ENCODE results near the gene MKNK2.
"Not testable (repeated sequence)": the region's sequence is repeated elsewhere in the genome, so short reads cannot be mapped to it uniquely, and the experiment has no call there.

The MKNK2 gene

DNA sequence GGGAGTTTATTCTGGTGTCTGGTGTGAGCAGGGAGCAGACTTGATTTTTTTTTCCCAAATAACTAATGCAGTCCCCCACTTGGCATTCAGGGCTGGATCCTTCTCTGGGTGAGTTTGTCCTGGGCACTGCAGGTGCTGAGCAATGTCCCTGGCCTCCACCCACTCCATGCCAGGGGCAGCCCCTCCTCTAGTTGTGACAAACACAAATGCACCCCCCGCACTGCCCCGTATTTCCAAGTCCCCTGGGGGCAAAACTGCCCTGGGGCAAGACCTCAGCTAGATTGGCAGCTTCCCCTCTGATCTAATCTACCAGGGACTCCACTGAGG lies 38.6 kb upstream of the MKNK2 start:
- H3K27ac ChIP-seq (ENCODE audit: low read length) = no peak overlapping the region
- H3K27me3 ChIP-seq (ENCODE audit: control insufficient read depth, insufficient read depth, low read length) = no peaks in the 10 kb centered on the region
- no peak for DNase-seq (ENCODE audit: low read depth, low spot score)
- no peaks in the 10 kb centered on the region for H3K36me3 ChIP-seq (ENCODE audit: control insufficient read depth, insufficient read depth, low read length)
- H3K9me3 ChIP-seq (ENCODE audit: control insufficient read depth, insufficient read depth, low read length) = no peaks in the 10 kb centered on the region
- peaks cover 2% of the 10 kb centered on the region; the same call in 1 of the 2 replicates for H3K4me1 ChIP-seq (ENCODE audit: control insufficient read depth, insufficient read depth, low read length)
- WGBS (ENCODE audit: insufficient coverage, insufficient read length) = no CpG with 5 or more reads among the region's 2 CpGs
- no peak overlapping the region for H3K4me3 ChIP-seq (ENCODE audit: low read length)

DNA sequence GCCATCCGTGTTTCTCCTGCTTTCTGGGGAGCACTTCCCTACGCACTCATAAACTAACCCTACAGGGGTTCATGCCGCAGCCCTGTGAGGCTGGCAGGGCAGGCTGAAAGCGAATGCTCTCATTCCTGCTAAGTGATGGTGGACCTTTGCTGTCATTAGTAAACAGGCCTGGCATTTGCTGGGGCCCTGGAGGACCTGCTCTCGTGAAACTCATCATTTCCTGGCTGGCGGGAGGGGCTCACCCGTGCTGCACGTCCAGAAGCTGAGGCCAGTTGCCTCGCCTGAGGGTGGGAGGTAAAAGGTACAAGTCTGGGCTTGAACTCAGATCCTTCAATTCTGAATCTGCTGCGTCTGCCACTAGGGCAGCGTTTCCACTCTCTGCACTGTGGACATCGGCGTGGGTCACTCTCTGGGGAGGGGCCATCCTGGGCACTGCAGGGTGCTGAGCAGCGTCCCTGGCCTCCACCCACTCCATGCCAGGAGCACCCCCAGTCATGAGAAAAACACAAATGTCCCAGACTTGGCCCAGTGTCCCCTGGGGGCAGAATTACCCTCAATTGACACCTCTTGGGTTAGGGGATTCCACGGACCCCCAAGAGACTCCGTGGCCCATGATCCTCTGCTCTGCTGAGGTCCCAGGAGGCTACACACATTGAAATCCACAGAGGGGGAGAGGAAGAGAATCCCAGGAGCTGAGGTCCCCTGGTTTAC lies 38.1 kb upstream of the MKNK2 start:
- no peaks in the 10 kb centered on the region for H3K36me3 ChIP-seq (ENCODE audit: control insufficient read depth, insufficient read depth, low read length)
- no peak for DNase-seq (ENCODE audit: low read depth, low spot score)
- H3K4me1 ChIP-seq (ENCODE audit: control insufficient read depth, insufficient read depth, low read length) = peaks cover 2% of the 10 kb centered on the region; the same call in 1 of the 2 replicates
- no CpG with 5 or more reads among the region's 16 CpGs for WGBS (ENCODE audit: insufficient coverage, insufficient read length)
- H3K27me3 ChIP-seq (ENCODE audit: control insufficient read depth, insufficient read depth, low read length) = no peaks in the 10 kb centered on the region
- H3K27ac ChIP-seq (ENCODE audit: low read length) = no peak overlapping the region
- no peak overlapping the region for H3K4me3 ChIP-seq (ENCODE audit: low read length)
- no peaks in the 10 kb centered on the region for H3K9me3 ChIP-seq (ENCODE audit: control insufficient read depth, insufficient read depth, low read length)

DNA sequence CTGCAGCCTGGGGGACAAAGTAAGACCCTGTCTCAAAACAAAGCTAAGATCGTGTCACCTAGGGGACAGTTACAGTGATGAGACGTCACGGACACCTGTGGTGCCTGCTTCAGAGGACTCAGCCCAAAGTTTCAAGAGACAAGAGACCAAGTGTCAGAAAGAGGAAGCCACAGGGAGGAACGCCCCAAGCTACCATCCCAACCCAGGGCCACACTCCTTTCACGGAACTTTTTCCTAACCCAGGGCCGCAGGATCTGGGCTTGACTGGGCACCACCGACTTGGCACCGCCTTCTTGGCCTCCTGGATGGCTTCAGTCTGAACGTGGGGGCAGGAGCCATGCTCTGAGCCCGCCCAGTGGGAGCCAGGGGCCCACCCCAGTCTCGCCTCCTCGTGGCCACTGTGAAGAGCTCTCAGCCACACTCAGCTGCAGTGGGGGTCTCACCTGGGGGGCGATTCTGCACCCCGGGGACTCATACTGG lies 36.6 kb upstream of the MKNK2 start:
- Histone ChIP-seq H3K9me3 (ENCODE audit: control insufficient read depth, insufficient read depth, low read length) (no peaks in the 10 kb centered on the region), H3K4me1 (ENCODE audit: control insufficient read depth, insufficient read depth, low read length) (peaks cover 2% of the 10 kb centered on the region; the same call in 1 of the 2 replicates), H3K4me3 (ENCODE audit: low read length) (no peak overlapping the region), H3K36me3 (ENCODE audit: control insufficient read depth, insufficient read depth, low read length) (0 out of 2 replicates have a peak, but pooled peaks cover 4% of the 10 kb centered on the region), H3K27ac (ENCODE audit: low read length) (no peak overlapping the region), H3K27me3 (ENCODE audit: control insufficient read depth, insufficient read depth, low read length) (no peaks in the 10 kb centered on the region)
- WGBS (ENCODE audit: insufficient coverage, insufficient read length) = no CpG with 5 or more reads among the region's 14 CpGs
- no peak for DNase-seq (ENCODE audit: low read depth, low spot score)

DNA sequence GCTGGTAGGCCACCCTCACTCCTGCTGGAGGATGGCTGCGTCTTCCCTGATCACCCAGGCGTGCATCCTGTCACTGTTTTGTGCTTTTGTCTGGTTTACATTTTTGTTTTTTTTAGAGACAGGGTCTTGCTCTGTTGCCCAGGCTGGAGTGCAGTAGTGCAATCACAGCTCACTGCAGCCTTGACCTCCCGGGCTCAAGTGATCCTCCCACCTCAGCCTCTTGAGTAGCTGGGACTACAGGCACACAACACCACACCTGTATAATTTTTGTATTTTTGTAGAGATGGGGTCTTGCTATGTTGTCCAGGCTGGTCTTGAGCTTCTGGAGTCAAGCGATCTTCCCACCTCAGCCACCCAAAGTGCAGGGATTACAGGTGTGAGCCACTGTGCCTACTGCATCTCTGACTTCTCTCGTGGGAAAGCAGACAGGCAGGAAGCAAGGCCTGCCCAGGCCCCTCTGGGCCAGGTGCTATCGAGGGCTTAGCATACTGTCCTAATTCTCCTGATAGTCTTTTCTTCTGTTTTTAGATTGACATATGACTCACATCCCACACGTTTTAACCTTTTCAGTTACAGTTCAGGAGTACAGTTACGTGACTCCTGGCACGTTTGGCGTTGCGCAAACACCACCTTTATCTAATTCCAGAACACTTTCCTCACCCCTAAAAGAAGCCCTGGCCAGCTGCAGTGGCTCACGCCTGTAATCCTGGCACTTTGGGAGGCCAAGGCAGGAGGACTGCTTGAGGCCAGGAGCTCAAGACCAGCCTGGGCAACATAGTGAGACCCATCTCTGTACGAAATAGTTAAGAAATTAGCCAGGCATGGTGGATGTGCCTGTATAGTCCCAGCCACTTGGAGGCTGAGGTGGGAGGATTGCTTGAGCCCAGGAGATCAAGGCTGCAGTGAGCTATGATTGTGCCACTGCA lies 35.9 kb upstream of the MKNK2 start:
- H3K4me3 ChIP-seq (ENCODE audit: low read length); H3K36me3 ChIP-seq (ENCODE audit: control insufficient read depth, insufficient read depth, low read length); H3K4me1 ChIP-seq (ENCODE audit: control insufficient read depth, insufficient read depth, low read length); H3K9me3 ChIP-seq (ENCODE audit: control insufficient read depth, insufficient read depth, low read length); H3K27ac ChIP-seq (ENCODE audit: low read length); H3K27me3 ChIP-seq (ENCODE audit: control insufficient read depth, insufficient read depth, low read length); DNase-seq (ENCODE audit: low read depth, low spot score): not testable (repeated sequence)
- no CpG with 5 or more reads among the region's 13 CpGs for WGBS (ENCODE audit: insufficient coverage, insufficient read length)

DNA sequence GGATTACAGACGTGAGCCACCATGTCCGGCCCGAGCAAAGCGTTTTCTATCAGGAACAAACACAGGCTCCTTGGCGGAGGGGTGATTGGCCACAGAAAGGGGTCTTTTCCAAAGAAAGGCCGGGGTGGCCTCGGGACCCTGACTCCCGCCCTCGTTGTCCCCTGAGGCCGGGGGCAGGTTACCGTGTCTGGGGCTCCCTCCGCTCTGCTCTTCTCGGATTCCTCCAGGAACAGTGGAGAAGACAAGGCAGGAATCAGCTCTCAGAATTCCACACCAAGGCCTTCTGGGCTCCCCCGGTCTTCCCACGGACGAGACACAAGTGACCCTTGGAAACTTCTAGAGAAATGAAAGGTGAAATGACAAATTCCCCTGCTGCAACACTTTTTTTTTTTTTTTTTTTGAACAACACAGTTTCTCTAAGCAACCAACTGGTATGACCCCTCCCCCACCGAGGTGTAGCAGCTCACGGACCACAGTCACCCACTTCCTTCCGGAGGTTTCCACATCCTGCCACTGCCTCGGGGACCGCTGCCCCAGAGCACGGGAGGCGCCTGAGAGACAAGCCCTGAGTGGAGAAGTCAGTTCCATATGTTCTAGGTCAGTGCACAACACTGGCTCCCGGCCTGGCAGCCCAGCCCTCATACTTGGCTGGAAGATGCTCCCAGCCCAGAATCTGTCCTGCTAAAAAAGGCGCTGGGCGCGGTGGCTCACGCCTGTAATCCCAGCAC lies 34.1 kb upstream of the MKNK2 start:
- Histone ChIP-seq H3K27ac (ENCODE audit: low read length) (no peak overlapping the region), H3K4me1 (ENCODE audit: control insufficient read depth, insufficient read depth, low read length) (peaks cover under 1% of the 10 kb centered on the region; the same call in 1 of the 2 replicates), H3K27me3 (ENCODE audit: control insufficient read depth, insufficient read depth, low read length) (no peaks in the 10 kb centered on the region), H3K4me3 (ENCODE audit: low read length) (no peak overlapping the region), H3K9me3 (ENCODE audit: control insufficient read depth, insufficient read depth, low read length) (no peaks in the 10 kb centered on the region), H3K36me3 (ENCODE audit: control insufficient read depth, insufficient read depth, low read length) (0 out of 2 replicates have a peak, but pooled peaks cover 4% of the 10 kb centered on the region)
- WGBS (ENCODE audit: insufficient coverage, insufficient read length) = no CpG with 5 or more reads among the region's 28 CpGs
- DNase-seq (ENCODE audit: low read depth, low spot score) = no peak

DNA sequence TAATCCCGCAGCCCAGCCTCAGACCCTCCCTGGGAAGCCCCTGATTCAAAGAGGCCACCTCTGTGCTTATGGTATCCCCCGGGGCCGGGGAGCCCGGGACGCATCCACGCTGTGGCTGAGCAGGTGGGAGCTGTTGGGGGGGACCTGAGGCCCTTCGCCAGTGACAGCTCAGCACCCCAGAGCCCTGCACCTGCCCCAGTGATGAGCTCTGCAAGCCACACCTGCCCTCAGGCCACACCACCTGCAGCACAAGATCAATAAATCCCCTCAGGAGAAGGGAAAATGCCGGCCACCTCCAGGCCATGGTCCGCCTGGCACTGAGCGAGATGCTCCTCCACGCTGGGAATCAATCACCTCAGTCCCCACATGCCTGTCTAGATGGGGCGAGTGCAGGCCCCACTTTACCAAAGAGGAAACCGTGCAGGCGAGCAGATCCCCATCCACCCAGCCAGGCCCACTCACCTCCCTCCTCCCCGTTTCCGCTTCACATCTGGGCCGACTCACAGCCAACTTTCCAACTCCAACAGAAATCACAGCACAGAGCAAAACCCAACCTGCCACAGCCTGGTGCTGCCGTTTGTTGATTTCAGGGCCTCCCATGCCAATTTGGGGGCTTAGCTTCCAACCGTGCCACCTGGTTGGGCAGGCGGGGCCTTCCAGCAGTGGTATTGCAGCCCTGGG lies 32.3 kb upstream of the MKNK2 start:
- peaks cover 5% of the 10 kb centered on the region; the same call in 1 of the 2 replicates for H3K36me3 ChIP-seq (ENCODE audit: control insufficient read depth, insufficient read depth, low read length)
- no peak overlapping the region for H3K27ac ChIP-seq (ENCODE audit: low read length)
- no CpG with 5 or more reads among the region's 20 CpGs for WGBS (ENCODE audit: insufficient coverage, insufficient read length)
- H3K9me3 ChIP-seq (ENCODE audit: control insufficient read depth, insufficient read depth, low read length) = no peaks in the 10 kb centered on the region
- no peak for DNase-seq (ENCODE audit: low read depth, low spot score)
- H3K4me3 ChIP-seq (ENCODE audit: low read length) = no peak overlapping the region
- no peaks in the 10 kb centered on the region for H3K27me3 ChIP-seq (ENCODE audit: control insufficient read depth, insufficient read depth, low read length)
- H3K4me1 ChIP-seq (ENCODE audit: control insufficient read depth, insufficient read depth, low read length) = no peaks in the 10 kb centered on the region

DNA sequence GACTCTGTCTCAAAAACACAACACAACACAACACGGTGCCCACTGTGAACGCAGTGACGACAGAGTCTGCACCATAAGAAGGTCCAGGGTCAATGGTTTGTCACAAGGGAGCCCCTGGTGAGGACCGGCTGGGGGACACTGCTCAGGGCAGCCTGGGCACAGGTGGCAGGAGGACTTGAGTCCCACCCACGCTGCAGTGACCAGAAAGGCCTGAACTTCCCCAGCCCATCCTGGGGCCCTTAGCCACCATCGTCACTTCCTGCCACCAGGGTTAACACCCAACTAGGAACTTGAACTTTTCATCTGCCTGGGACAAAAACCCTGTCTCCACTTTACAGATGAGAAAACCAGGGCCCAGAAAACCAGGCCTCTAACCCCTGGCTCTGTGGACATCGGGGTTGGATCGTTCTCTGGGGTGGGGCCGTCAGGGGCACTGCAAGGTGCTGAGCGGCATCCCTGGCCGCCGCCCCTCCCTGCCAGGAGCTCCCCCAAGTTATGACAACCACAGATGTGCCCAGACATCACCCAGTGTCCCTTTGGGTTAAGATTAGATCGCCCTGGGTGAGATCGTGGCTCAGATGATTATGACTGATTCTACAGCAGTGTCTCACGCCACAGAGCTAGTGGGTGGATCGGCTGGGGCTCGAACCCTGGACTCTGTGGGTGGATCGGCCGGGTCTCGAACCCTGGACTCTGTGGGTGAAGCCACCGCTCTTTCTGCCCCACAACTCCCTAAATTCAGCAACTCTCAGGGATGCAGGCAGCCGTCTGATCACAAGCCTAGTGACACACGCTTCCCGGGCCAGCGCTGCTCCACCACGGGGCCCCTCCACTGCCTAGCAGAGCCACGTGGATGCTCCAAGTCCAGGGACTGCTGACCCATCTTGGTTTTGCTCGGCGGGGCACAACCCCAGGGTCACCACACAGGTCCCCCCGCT lies 31.1 kb upstream of the MKNK2 start:
- Histone ChIP-seq H3K4me1 (ENCODE audit: control insufficient read depth, insufficient read depth, low read length) (no peaks in the 10 kb centered on the region), H3K27me3 (ENCODE audit: control insufficient read depth, insufficient read depth, low read length) (no peaks in the 10 kb centered on the region), H3K4me3 (ENCODE audit: low read length) (no peak overlapping the region), H3K9me3 (ENCODE audit: control insufficient read depth, insufficient read depth, low read length) (no peaks in the 10 kb centered on the region), H3K27ac (ENCODE audit: low read length) (no peak overlapping the region), H3K36me3 (ENCODE audit: control insufficient read depth, insufficient read depth, low read length) (peaks cover 7% of the 10 kb centered on the region; the same call in 1 of the 2 replicates)
- DNase-seq (ENCODE audit: low read depth, low spot score) = no peak
- no CpG with 5 or more reads among the region's 30 CpGs for WGBS (ENCODE audit: insufficient coverage, insufficient read length)

DNA sequence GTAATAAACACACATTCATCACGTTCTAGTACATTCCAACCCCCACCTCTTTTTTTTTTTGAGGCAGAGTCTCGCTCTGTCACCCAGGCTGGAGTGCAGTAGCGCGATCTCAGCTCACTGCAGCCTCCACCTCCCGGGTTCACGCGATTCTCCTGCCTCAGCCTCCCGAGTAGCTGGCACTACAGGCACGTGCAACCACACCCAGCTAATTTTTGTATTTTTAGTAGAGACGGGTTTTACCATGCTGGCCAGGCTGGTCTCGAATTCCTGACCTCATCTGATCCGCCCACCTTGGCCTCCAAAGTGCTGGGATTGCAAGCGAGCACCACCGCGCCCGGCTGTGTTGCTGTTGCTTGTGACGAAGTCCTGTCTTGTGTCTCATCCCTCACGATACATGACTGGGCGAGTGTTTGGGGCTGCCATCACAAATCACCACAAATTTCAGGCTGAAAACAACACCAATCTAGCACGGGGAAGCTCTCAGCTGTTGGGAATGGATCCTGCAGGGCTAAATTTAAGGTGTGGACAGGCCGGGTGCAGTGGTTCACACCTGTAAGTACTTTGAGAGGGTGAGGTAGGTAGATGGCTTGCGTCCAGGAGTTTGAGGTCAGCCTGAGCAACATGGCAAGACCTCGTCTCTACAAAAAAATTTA lies 29.4 kb upstream of the MKNK2 start:
- H3K36me3 ChIP-seq (ENCODE audit: control insufficient read depth, insufficient read depth, low read length) = peaks cover 7% of the 10 kb centered on the region; the same call in 1 of the 2 replicates

DNA sequence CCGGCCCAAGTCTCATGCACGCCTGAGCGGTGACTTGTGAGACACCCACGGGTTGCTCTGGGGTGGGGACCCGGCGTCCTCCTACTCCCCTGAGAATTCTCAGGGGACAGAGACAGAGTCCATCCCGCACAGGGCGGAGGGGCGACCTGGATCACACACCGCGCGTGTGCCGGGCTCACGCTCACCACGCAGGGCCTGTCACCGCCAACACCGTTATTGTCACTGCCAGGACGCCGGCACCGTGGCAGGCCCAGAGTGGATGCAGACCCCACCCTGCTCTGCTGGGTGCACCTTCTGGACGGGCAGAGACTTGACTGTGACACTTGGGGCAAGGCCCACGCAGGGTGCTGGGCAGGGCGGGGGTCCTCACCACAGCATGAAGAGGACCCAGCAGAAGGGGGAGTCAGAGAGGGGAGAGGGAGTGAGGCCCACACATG lies 28.8 kb upstream of the MKNK2 start:
- Histone ChIP-seq H3K36me3 (ENCODE audit: control insufficient read depth, insufficient read depth, low read length) (peaks cover 7% of the 10 kb centered on the region; the same call in 1 of the 2 replicates), H3K27ac (ENCODE audit: low read length) (no peak overlapping the region), H3K9me3 (ENCODE audit: control insufficient read depth, insufficient read depth, low read length) (no peaks in the 10 kb centered on the region), H3K4me1 (ENCODE audit: control insufficient read depth, insufficient read depth, low read length) (no peaks in the 10 kb centered on the region), H3K27me3 (ENCODE audit: control insufficient read depth, insufficient read depth, low read length) (no peaks in the 10 kb centered on the region), H3K4me3 (ENCODE audit: low read length) (no peak overlapping the region)
- DNase-seq (ENCODE audit: low read depth, low spot score) = no peak
- WGBS (ENCODE audit: insufficient coverage, insufficient read length) = no CpG with 5 or more reads among the region's 23 CpGs

More for the DNA sequence above, 29.4 kb upstream of the MKNK2 start:
- no peaks in the 10 kb centered on the region for H3K27me3 ChIP-seq (ENCODE audit: control insufficient read depth, insufficient read depth, low read length)
- WGBS (ENCODE audit: insufficient coverage, insufficient read length) = no CpG with 5 or more reads among the region's 23 CpGs
- no peak overlapping the region for H3K4me3 ChIP-seq (ENCODE audit: low read length)
- no peaks in the 10 kb centered on the region for H3K9me3 ChIP-seq (ENCODE audit: control insufficient read depth, insufficient read depth, low read length)
- no peak for DNase-seq (ENCODE audit: low read depth, low spot score)
- H3K4me1 ChIP-seq (ENCODE audit: control insufficient read depth, insufficient read depth, low read length) = no peaks in the 10 kb centered on the region
- no peak overlapping the region for H3K27ac ChIP-seq (ENCODE audit: low read length)
